IPS DF 6.9 (cell line): ENCODE results near the gene PROK2.

Experiments used
- DNase-seq: peaks from one replicate; pipeline ENCODE4 v3.0.0-alpha.2; 2013; ENCODE audit warnings: low read depth, low spot score
- H3K27ac ChIP-seq: one replicate; pipeline ENCODE4 v1.5.1; 2013; ENCODE audit warnings: low read length, control low read depth
- H3K27me3 ChIP-seq: 2 replicates; pipeline ENCODE4 v1.6.1; 2013; ENCODE audit warnings: mild to moderate bottlenecking, low read length; ENCODE audit not compliant: control insufficient read depth, insufficient read depth
- H3K36me3 ChIP-seq: 2 replicates; pipeline ENCODE4 v1.6.1; 2013; ENCODE audit warnings: low read length; ENCODE audit not compliant: control insufficient read depth, insufficient read depth
- H3K4me1 ChIP-seq: 2 replicates; pipeline ENCODE4 v1.6.1; 2013; ENCODE audit warnings: low read length; ENCODE audit not compliant: control insufficient read depth, insufficient read depth
- H3K4me3 ChIP-seq: 2 replicates; pipeline ENCODE4 v1.5.1; 2013; ENCODE audit warnings: mild to moderate bottlenecking, low read length
- H3K9me3 ChIP-seq: 2 replicates; pipeline ENCODE4 v1.6.1; 2013; ENCODE audit warnings: low read length, inconsistent platforms; ENCODE audit not compliant: control insufficient read depth, insufficient read depth
- WGBS: extraction: QIAGEN DNeasy Blood & Tissue Kit; methylation state at CpG from one replicate; pipeline ENCODE4 v1.1.7; 2013; ENCODE audit warnings: mixed read lengths, missing lambda C conversion rate; ENCODE audit not compliant: insufficient read length, insufficient coverage; 5-methylcytosine and 5-hydroxymethylcytosine counted together

Gene PROK2

GRCh38 chr3:71751602-71752001 is 33.3 kb downstream of the PROK2 start:
- peaks cover 6% of the 10 kb centered on the region; the same call in 1 of the 2 replicates for H3K4me1 ChIP-seq
- DNase-seq, result no peak
- peaks cover 23% of the 10 kb centered on the region for H3K27me3 ChIP-seq
- no peaks in the 10 kb centered on the region for H3K9me3 ChIP-seq
- WGBS, result 100% methylated on average over 2 of the region's 4 CpGs
- H3K36me3 ChIP-seq, result no peaks in the 10 kb centered on the region
- H3K4me3 ChIP-seq, result no peak overlapping the region
- no peak overlapping the region for H3K27ac ChIP-seq

GRCh38 chr3:71744738-71745137 is 40.2 kb downstream of the PROK2 start:
- no CpG with 5 or more reads among the region's 3 CpGs for WGBS
- no peak for DNase-seq
- H3K9me3 ChIP-seq, result no peaks in the 10 kb centered on the region
- H3K36me3 ChIP-seq, result no peaks in the 10 kb centered on the region
- H3K27me3 ChIP-seq, result no peaks in the 10 kb centered on the region
- H3K27ac ChIP-seq, result no peak overlapping the region
- no peaks in the 10 kb centered on the region for H3K4me1 ChIP-seq
- H3K4me3 ChIP-seq, result no peak overlapping the region

GRCh38 chr3:71742621-71743020 is 42.3 kb downstream of the PROK2 start:
- no CpG with 5 or more reads among the region's 1 CpG for WGBS
- H3K4me1 ChIP-seq, result no peaks in the 10 kb centered on the region
- DNase-seq, result no peak
- H3K9me3 ChIP-seq, result no peaks in the 10 kb centered on the region
- no peak overlapping the region for H3K27ac ChIP-seq
- no peak overlapping the region for H3K4me3 ChIP-seq
- no peaks in the 10 kb centered on the region for H3K27me3 ChIP-seq
- no peaks in the 10 kb centered on the region for H3K36me3 ChIP-seq

- no peaks in the 10 kb centered on the region for H3K27me3 ChIP-seq
Measured at GRCh38 chr3:71734881-71735280, 50.1 kb downstream of the PROK2 start.

GRCh38 chr3:71733319-71733718 is 51.6 kb downstream of the PROK2 start:
- DNase-seq, result no peak
- no CpG with 5 or more reads among the region's 2 CpGs for WGBS
- Histone ChIP-seq H3K4me3 (no peak overlapping the region), H3K9me3 (no peaks in the 10 kb centered on the region), H3K27ac (no peak overlapping the region), H3K4me1 (peaks cover 4% of the 10 kb centered on the region; the same call in 1 of the 2 replicates), H3K36me3 (no peaks in the 10 kb centered on the region), H3K27me3 (no peaks in the 10 kb centered on the region)

More at GRCh38 chr3:71734881-71735280, 50.1 kb downstream of the PROK2 start:
- H3K36me3 ChIP-seq, result no peaks in the 10 kb centered on the region
- DNase-seq, result no peak
- H3K9me3 ChIP-seq, result no peaks in the 10 kb centered on the region
- WGBS, result no CpG with 5 or more reads among the region's 1 CpG
- no peak overlapping the region for H3K4me3 ChIP-seq
- no peak overlapping the region for H3K27ac ChIP-seq
- no peaks in the 10 kb centered on the region; the same call in 1 of the 2 replicates for H3K4me1 ChIP-seq

- Histone ChIP-seq H3K9me3 (no peaks in the 10 kb centered on the region), H3K4me3 (no peak overlapping the region), H3K27ac (no peak overlapping the region), H3K36me3 (no peaks in the 10 kb centered on the region), H3K4me1 (peaks cover 4% of the 10 kb centered on the region; the same call in 1 of the 2 replicates), H3K27me3 (no peaks in the 10 kb centered on the region)
- WGBS, result no CpG with 5 or more reads among the region's 4 CpGs
- DNase-seq, result no peak
Measured at GRCh38 chr3:71732637-71733036, 52.3 kb downstream of the PROK2 start.

GRCh38 chr3:71728632-71729342 is 56.2 kb downstream of the PROK2 start:
- WGBS, result no CpG with 5 or more reads among the region's 4 CpGs
- H3K36me3 ChIP-seq, result no peaks in the 10 kb centered on the region; the same call in 1 of the 2 replicates
- H3K9me3 ChIP-seq, result no peaks in the 10 kb centered on the region
- H3K4me1 ChIP-seq, result peaks cover 4% of the 10 kb centered on the region; the same call in 1 of the 2 replicates
- H3K4me3 ChIP-seq, result no peak overlapping the region
- no peak overlapping the region for H3K27ac ChIP-seq
- H3K27me3 ChIP-seq, result peaks cover 3% of the 10 kb centered on the region; the same call in 1 of the 2 replicates
- peak; percentile 75 for DNase-seq

GRCh38 chr3:71726146-71726545 is 58.8 kb downstream of the PROK2 start:
- no peak overlapping the region for H3K4me3 ChIP-seq
- peaks cover 6% of the 10 kb centered on the region; the same call in 1 of the 2 replicates for H3K27me3 ChIP-seq

GRCh38 chr3:71725271-71725991 is 59.5 kb downstream of the PROK2 start, which contains the start of gene EIF4E3:
Gene EIF4E3 (minus strand): TSS chr3:71725402. CDS start chr3:71725367, 35 bp downstream.
- DNase-seq, result no peak
- H3K27ac ChIP-seq, result no peak within 1 kb of the TSS
- peaks cover 4% of the 10 kb centered on the region; the same call in 1 of the 2 replicates for H3K4me1 ChIP-seq
- H3K27me3 ChIP-seq, result peaks cover 6% of the 10 kb centered on the region; the same call in 1 of the 2 replicates
- WGBS, result no CpG with 5 or more reads among the region's 80 CpGs
- H3K4me3 ChIP-seq, result peak within 1 kb of the TSS; percentile 88
- H3K9me3 ChIP-seq, result no peaks in the 10 kb centered on the region
- no peaks in the 10 kb centered on the region; the same call in 1 of the 2 replicates for H3K36me3 ChIP-seq

More at GRCh38 chr3:71726146-71726545, 58.8 kb downstream of the PROK2 start:
- DNase-seq, result no peak
- H3K9me3 ChIP-seq, result no peaks in the 10 kb centered on the region
- H3K36me3 ChIP-seq, result no peaks in the 10 kb centered on the region; the same call in 1 of the 2 replicates
- no peak overlapping the region for H3K27ac ChIP-seq
- WGBS, result no CpG with 5 or more reads among the region's 8 CpGs
- H3K4me1 ChIP-seq, result peaks cover 4% of the 10 kb centered on the region; the same call in 1 of the 2 replicates

GRCh38 chr3:71724584-71725270 is 60.2 kb downstream of the PROK2 start:
- Histone ChIP-seq H3K9me3 (no peaks in the 10 kb centered on the region), H3K27me3 (peaks cover 6% of the 10 kb centered on the region; the same call in 1 of the 2 replicates), H3K27ac (no peak overlapping the region), H3K36me3 (no peaks in the 10 kb centered on the region; the same call in 1 of the 2 replicates), H3K4me3 (peak overlapping the region; percentile 88), H3K4me1 (peaks cover 4% of the 10 kb centered on the region; the same call in 1 of the 2 replicates)
- DNase-seq, result no peak
- no CpG with 5 or more reads among the region's 73 CpGs for WGBS
